HG03378 (cell line): ENCODE data around the gene LHPP.
A peak's percentile ranks its signal among the peaks of the same experiment; 100 is the strongest.

Experiments
- ATAC-seq: cut with Tn5 transposase; IDR thresholded peaks from one replicate; pipeline ENCODE4 v1.9.1; 2021; ENCODE audit warnings: mild to moderate bottlenecking, moderate library complexity; ENCODE audit not compliant: unreplicated experiment

LHPP gene

DNA sequence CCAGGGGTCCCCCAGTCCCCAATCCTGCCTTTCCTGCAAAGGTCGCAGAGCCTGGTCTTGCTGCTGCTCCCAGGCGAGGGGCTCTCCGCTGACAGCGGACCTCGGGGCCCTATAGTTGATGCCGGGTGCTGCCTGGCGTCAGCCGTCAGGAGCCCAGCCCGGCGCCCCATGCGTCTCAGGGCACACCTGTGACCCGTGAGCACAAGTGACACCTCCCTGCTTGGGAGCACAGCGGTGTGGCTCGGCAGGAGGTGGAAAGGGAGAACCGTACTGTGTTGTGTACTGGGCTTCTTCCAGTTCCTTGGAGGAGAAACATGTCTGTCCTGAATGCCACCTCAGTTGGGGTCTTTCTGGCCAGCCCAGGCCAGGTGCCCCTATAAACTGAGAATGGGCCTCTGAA, 56.7 kb downstream of the LHPP start:
- no peak for ATAC-seq

DNA sequence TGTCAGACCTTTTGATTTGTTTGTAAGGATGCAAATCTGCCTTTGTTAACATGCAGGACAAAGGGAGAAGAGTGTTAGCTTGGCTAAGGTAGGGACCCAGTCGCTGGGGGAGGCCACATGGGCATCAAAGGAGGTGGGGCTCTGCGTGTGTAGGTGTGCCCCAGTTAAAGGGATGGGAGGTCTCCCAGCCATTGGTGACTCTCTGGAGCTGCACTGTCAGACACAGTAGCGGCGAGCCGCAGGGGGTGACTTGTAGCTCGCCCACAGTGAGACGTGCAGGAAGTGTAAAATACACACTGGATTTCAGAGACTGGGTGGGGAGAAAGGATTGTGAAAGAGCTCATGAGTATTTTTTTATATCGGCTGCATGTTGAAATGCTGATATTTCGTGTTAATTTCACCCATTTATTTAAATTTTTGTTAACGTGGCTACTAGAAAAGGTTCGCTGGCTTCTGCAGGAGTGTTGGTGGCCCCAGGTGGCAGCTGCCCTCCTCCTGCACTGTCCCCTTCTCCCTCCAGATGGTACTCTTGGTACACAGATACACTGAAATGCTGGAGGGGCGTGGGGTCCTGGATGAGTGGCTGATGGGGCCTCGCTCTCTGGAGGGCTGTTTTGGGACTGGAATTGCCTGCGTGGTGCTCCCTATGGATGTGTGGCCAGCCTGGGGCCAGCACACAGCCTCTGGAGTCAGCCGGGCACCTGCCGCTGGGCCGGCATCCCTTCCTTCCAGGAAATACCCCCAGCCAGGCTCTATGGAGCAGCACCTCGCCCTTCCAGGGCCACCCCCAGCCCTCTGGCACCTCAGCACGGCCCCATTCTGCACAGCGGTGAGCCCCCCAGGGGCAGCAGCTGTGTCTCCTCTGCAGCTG, 59.2 kb downstream of the LHPP start:
- ATAC-seq, result no peak

DNA sequence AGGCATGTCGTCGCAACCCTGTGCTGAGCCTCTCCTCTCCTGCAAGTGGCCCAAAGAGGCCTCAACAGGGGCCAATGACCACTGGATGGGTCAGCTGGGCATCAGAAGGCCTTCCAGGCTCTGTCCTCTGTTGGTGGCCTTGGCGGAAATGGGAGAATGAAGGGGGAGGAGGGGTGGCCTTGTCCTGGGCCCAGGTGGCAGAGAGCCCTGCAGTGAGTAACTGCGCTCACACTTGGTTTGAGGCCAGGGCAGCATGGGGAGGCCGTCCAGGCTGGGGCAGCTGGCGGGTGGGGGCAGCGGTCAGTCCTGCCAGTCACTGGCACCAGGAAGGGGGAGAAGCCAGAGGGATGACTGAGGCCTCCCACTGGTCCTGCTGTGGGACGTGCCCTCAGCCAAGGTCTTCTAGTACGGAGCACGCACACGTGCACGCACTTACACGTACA, 59.8 kb downstream of the LHPP start:
- ATAC-seq, result no peak

DNA sequence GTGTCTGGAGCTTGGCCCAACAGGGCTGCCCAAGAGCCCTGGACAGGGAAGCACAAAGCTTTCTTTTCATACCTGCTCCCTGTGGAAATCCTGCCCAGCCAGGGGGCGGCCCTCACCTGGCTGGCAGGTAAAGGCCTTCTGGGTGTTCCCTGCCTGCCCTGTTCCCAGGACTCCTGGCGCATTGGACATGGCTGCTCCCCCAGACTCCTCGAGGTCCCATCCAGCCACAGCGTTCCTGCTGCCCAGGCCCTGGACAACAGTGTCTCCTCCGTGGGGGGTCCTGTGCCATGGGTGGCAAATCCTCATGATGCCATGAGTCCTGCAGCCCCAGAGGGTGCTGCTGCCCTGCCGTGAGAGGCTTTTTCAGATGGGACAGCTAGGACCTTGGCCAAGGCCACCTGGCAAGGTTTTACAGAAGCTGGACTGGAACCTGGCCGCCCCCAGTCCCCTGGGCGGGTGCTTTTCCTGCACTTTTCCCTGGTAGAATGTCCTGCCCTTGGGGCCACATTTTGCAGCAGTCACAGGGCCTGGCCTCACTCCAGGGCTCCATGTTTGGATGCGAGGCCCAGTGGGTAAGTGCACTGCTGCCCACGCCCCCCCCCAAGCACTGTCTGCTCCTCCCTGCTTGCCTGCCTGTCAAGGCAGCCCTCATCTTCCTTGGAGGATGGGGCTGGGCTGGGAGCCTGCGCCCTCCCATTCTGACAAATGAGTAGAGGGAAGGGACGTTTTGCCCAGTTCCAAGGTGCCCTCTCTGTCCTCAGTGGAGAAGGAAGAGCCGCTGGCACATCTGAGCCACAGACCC, 60.7 kb downstream of the LHPP start:
- ATAC-seq, result no peak

DNA sequence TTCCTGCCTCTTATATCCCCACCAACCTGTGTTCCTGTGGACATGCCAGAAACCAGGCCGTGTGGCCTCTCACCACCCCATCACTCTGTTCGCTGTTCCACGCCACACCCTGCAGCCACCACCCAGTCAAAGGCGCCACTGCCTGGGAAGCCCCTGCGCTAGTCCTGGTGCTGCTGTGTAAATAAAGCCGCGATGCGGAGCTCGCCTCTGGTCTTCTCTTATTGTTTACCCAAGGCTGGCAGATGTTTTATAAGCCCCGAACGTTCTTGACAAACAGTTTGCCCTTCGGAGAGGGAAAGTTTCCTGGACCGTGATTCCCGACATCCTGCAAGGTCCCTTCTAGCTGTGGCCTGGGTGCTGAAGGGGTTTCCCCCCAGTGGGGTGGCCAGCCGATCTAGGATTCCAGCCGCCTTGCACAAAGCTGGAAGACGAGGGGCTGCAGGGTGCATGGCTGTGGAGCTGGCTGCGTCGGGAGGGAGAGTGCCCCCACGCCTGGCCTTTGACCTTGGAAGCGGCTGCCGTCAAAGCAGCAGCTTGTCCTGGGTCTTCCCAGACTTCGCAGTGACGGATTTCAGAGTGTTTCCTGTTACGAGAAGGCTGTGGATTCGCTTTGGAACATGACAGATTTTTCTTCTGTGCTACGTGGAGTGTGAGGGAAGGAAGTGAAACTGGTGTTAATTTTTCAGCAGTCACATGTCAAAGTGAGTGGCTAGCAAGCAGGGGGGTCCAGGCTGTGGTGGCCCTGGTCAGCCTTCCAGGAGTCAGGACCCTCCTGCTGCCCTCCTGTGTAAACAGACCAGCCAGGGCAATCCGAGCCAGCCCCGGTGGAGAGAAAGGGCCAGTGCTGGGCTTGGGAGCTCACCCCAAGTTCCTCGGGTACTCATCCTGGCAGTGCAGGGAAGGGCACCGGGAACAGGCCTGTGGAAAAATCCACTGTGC, 61.6 kb downstream of the LHPP start:
- ATAC-seq, result no peak

DNA sequence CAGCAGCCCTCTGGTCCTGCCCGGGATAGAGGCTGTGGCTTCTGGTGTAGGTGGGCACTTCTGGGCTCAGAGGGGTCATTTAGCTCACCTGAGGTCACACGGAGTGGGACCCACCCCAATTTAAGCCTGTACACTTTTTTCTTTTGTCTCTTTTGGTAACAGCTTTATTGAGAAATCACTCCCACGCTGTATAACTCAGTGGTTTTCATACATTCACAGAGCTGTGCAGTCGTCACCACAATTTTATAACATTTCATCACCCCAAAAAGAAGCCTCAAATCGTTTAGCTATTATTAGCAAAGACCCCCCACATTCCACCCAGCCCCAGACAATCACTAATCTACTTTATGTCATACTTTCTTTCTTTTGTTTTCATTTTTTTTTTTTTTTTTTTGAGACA, 62.3 kb downstream of the LHPP start:
- no peak for ATAC-seq

DNA sequence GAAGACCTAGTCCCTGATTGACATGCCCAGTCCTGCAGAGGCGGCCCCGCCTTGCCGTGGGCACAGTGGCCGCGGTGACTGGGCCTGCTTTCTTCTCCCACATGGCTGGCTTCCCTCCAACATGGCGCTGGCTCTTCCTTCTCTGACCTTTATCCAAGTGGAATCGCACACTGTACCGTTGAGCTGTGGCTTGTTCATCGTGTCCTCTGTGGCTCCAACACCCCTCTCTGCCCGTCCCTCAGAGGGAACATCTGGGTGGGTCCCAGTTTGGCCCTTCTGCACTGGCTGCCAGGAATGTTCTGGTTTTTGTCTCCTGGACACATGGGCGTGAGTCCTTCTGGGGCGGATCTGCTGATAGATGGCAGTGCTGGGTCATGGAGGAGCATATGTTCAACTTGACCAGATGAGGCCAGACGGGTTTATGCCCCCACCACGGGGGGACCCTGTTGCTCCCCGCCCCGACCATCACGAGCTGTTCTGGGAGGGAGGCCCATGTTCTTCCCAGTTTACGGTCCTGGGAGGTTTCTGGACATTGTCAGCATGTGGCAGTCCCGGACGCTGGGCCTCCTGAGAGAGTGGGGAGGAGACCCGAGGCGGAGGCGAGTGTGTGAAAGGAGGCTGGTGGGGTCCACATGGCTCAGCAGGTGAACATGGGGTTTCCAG, 63.5 kb downstream of the LHPP start:
- ATAC-seq, result no peak

DNA sequence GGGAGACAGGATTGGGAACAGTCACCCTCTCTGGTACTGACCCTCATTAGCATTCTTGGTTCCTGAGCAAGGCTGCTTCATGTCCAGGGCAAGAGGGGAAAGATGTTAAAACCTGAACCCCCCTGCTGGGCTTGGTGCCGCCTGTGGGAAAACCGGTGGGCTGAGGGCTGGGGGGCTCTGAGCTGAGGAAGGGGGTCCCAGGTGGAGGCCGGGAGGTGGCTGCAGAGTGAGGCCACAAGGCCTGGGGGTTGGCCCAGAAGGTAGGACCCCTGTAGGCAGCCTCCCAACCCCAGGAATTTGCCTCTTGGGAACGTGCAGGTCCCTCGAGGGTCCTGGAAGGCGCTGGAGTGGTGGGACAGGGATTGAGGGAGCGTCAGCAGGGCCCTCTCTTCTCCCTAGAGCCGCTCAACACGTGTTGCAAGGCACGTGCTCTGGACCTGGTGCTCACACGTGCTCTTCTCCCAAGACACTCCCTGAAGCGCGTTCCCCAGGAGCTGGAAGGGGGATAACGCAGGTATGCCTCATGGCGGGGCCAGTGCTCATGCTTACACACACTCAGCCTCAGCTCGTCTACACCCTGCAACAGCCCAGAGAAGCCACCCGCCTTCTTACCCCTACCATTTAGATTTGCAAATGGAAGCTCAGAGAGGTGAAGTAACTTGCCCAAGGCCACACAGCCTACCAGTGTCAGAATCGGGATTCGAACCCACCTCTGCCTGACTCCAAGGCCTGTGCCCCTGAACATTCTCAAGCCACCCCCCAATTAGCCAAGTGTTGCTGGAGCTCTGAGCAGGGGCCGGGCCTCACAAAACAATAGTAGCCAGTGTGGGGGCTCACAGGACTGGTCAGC, 64.4 kb downstream of the LHPP start:
- no peak for ATAC-seq

DNA sequence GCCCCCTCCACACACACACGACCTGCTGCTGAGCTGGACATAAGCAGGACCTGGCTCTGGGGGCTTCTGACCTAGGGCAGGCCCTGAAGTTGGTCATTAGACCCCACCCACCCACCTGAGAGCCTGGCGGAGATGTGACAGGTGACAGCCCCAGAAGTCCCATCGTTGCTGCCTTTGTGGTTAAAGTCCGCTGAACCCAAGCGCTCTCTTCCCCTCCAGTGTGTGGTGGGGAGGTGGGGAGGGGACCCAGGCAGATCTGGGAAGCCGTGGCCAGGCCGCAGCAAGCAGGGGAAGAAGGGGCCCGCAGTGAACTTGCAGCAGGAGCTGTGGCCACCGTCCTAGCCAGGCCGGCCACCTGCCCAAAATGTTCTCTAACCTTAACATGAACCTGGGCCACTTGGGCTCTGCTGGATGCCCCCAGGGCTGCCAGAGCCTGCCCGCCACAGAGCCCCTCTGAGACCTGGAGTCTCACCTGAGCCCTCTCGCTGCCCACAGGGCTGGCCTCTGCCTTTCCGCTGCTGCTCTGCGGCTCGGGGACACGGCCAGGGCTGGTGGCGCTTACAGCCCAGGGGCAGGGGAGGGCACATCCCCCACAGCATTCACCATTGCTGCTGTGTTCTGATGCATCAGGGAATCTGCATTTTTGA, 65.1 kb downstream of the LHPP start:
- ATAC-seq, result no peak

DNA sequence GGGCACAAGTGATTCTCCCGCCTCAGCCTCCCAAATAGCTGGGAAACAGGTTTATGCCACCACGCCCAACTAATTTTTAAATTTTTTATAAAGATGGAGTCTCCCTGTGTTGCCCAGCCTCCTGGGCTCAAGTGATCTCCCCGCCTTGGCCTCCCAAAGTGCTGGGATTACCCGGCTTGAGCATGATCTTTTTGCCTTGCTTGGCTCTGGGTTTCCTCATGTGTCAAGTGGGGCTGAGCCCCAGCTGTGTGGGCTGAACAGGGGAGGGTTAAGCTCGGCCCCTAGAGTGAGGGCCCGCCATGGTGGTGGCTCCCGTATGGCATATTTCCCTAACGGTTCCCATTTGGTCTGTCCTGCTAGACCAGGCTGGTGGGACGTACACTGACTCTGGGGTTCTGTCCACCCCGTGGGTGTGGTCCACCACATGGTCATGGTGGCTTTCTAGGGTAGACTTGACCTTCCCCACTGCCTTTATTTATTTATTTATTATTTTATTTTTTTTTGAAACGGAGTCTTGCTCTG, 66.3 kb downstream of the LHPP start:
- ATAC-seq, result no peak

DNA sequence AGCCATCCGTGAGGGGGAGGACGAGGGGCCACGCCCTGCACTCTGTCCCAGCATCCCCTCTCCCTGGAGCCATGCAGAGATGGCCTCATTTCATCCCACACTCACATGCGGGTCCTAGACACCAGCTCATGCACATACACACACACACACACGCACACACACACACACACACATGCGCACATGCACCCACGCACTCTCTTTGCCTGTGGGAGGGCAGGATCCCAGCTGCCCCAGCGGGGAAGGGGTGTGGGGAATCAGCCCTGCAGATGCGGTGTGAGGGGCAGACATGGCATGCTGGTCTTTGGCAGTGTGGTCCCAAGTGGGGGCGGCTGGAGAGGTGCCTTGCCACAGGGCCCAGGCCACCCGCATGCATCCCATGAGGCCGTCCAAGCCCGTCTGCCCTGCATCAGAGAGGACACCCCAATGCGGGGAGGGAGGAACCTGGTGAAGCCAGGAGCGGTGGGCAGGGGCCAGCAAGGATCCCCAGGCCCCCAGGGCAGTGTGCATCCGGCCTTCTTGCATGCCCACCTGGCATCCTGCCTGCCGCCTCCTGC, 68.1 kb downstream of the LHPP start:
- ATAC-seq, result peak; percentile 15

DNA sequence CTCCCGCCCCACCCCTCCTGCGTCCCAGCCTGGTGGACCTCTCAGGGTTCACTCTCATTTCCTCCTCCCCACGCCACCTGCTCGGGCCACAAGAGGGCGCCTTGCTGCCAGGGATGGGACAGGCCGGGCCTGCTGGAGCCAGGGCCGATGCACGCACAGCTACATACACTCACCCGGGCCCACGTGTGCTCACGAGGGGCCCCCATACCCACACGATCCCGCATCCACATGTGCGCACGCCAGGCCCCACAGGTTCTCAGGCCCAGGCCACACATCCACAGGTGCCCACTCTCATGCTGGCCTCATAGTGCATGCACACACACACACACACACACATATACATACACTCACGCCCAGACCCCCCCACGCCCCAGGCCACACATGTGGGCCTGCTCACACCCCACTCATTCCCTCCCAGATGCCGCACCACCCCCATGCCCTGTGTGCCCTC, 68.6 kb downstream of the LHPP start:
- ATAC-seq, result peak; percentile 90

DNA sequence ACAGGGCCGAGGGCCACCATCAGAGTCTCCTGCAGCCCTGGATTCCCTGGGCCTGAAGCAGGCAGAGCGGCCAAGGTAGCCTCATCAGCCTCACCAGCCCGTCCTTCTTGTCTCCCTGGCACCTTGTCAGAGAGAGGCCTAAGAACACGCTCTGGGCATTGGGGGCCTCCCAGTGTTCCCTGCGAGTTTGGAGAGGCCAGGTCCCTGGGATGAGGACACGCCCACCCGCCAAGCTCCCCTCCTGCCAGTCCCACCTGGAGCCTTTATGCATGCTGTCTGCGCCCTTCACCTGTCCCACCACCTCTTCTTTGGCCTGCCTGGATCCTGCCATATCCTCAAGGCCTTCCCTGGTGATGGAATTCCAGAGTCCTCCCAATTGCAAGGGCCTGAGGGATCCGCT, 69.2 kb downstream of the LHPP start:
- no peak for ATAC-seq

DNA sequence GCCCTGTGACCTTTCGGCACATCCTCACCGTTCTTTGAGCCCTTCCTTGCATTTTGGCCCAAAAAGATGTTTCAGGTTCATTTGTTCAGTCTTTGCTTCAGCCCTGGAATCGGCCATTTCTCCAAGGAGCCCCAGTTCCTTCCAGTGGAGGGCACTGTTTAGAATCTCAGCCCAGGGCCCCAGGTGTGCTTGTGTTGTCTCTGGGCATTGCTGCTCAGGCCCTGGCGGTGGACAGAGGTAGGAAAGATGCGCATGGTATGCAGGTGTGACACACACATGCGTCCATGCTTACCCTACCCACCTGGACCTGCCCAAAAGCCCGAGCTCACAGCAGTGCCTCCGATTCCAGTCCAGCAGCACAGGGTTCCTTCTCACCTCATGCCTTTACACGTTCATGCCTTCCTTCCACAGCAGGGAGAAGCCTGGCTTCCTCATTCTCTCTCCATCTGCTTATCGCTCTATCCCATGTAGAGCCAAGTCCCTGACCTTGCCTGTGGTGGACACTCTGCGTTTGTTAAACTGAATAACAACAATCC, 70.6 kb downstream of the LHPP start:
- no peak for ATAC-seq

DNA sequence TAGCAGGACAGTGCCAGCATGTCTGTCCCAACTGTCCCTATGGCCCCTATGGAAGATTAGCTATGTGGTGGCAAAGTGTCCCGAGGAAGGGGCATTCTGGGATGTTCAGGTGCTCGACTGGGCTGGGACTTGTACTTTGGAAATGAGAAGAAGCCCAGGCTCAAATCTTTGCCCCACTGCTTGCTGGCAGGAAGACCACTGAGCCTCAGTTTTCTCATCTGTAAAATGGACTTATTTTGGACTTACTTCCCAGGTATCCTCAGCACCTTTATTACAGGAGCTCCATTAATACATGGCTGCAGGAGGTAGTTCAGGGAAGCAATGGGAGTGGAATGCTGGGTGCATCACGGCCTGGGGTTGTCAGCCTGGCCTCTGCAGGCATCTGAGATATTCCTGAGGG, 71.2 kb downstream of the LHPP start:
- ATAC-seq, result no peak

DNA sequence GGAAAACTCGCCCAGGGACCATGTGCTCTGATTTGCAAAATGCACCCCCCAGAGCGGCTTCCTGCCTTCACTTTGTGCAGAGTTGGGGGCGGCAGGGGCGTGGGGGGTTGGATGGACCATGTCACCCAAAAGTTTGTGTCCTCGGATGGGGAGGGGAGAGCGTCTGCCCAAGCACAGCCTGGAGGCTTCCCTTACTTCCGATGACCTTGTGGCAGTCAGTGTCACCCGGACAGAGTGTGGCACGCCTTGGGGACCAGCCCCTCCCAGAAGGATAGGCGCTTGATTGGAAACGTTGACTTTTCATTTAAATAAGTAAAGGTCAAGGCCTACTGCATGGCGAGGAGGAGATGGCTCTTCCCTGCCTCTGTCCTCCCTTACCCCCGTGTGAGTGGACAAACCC, 71.6 kb downstream of the LHPP start:
- ATAC-seq, result no peak

DNA sequence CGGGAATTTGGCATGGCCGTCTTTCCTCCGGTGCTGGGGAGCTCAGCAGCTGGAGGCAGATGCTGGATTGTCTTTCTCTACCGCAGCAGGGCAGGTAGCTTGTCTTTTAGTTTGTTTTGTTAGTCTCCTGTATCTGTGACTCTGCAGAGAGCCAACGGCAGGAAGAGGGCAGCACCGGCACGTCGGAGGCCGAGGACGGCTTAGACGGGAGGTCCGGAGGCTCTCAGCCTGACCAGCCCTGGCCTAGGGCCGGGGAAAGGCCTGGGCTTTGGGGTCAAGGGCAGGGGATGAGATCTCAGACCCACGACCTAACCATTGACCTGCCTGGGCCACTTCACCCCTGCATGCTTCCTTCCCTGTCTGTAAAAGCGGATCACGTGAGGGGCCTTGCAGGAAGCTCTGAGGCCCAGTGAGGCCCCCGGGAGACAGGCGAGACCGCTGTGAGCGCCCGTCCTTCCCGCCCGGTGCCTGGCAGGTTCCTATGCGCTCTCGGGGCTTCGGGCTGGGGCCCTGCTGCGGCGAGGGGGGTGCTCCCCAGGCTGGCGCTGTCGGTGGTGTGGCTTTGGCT, 72.7 kb downstream of the LHPP start:
- ATAC-seq, result no peak
